ENCODE results near the gene STMN3. TPM values are rescaled to one million over a fixed set of nuclear protein-coding genes. Genes with fewer than 3 reads are reported as not detected.

STMN3 gene
- total and polyA plus RNA-seq, 2 of the 8 experiments (the other 6 are each of a cell fraction or from before 2014, with no cell fraction given): 51.5 to 63.1 TPM

DNA sequence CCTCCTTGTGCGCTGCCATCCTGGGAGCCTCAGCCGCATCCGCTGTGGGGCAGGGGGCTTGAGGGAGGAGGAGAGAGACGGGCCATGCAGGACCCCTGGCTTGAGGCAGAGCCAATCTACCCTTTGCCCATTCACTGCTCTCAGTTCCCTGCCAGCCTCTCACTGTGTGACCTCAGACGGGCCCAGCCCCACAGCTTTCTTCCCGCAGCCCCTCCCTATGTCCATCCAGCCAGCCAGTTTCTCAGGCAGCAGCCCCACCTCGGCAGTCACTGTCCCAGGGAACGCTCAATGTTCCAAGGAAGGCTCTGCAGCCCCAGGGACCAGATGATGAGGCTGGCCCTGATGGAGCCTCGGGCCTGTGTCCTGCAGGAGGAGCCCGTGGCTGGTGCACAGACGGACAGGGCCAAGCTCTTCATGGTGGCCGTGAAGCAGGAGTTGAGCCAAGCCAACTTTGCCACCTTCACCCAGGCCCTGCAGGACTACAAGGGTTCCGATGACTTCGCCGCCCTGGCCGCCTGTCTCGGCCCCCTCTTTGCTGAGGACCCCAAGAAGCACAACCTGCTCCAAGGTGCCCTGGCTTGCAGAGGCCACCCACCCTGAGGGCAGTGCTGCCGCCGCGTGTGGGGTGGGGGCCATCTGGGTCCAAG, 39.3 kb upstream of the STMN3 start (continued):
- TF ChIP-seq, protein P1, sequence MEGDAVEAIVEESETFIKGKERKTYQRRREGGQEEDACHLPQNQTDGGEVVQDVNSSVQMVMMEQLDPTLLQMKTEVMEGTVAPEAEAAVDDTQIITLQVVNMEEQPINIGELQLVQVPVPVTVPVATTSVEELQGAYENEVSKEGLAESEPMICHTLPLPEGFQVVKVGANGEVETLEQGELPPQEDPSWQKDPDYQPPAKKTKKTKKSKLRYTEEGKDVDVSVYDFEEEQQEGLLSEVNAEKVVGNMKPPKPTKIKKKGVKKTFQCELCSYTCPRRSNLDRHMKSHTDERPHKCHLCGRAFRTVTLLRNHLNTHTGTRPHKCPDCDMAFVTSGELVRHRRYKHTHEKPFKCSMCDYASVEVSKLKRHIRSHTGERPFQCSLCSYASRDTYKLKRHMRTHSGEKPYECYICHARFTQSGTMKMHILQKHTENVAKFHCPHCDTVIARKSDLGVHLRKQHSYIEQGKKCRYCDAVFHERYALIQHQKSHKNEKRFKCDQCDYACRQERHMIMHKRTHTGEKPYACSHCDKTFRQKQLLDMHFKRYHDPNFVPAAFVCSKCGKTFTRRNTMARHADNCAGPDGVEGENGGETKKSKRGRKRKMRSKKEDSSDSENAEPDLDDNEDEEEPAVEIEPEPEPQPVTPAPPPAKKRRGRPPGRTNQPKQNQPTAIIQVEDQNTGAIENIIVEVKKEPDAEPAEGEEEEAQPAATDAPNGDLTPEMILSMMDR (IDR thresholded peaks at IDR 0.05; ENCODE audit: control extremely low read depth in 1 of 3, insufficient read depth in 1 of 3, low read depth in 1 of 3, low read length in 3 of 3): no peak

Data from H1 (cell line).